HEK293 (cell line): ENCODE data around the gene TP73.

Experiments
- CTCF ChIA-PET: fragments of 350-600 bp; formaldehyde crosslinking; extraction: SDS; loops from one replicate; lab custom pipeline; 2021; ENCODE audit warnings: antibody characterized with exemption; lab: Yijun Ruan, JAX
- POLR2A ChIA-PET: fragments of 300-600 bp; formaldehyde crosslinking; extraction: SDS; loops from one replicate; lab custom pipeline; 2020; ENCODE audit warnings: antibody characterized with exemption, inconsistent platforms; lab: Yijun Ruan, JAX
- H3K27ac ChIP-seq: fragments of 200-500 bp; sonication (Bioruptor generic); 2 replicates; pipeline ENCODE4 v1.5.1; 2014; ENCODE audit warnings: low read depth, low read length, control low read depth, inconsistent platforms; ENCODE audit errors: extremely low read depth
- H3K36me3 ChIP-seq, 2 experiments: fragments of 200-500 bp in 1 of 2; sonication (Bioruptor generic) in 1 of 2; 1 replicate in 1 of 2; 2 replicates in 1 of 2; pipeline ENCODE4 v1.5.1; 2014 to 2017; ENCODE audit warnings: inconsistent platforms in 2 of 2, low read length in 2 of 2; ENCODE audit not compliant: control insufficient read depth in 2 of 2, insufficient read depth in 1 of 2
- H3K4me1 ChIP-seq: fragments of 200-500 bp; sonication (Bioruptor generic); 2 replicates; pipeline ENCODE4 v1.5.1; 2014; ENCODE audit warnings: mild to moderate bottlenecking, low read length, inconsistent platforms; ENCODE audit not compliant: control insufficient read depth, insufficient read depth
- H3K4me3 ChIP-seq: 2 replicates; pipeline ENCODE4 v1.5.1; 2011; ENCODE audit warnings: low read depth, mild to moderate bottlenecking, control low read depth, low read length, moderate library complexity
- H3K9me3 ChIP-seq: fragments of 200-500 bp; sonication (Bioruptor generic); 2 replicates; pipeline ENCODE4 v1.5.1; 2014; ENCODE audit warnings: low read depth, low read length, inconsistent platforms; ENCODE audit not compliant: control insufficient read depth, insufficient read depth
- FEZF1 ChIP-seq: fragments of 450-650 bp; formaldehyde crosslinking; IDR thresholded peaks from 2 replicates; pipeline ENCODE4 v1.5.1; 2016; ENCODE audit warnings: missing biosample characterization, missing genetic modification characterization
- GLIS1 ChIP-seq: fragments of 450-650 bp; formaldehyde crosslinking; IDR thresholded peaks from 2 replicates; pipeline ENCODE4 v1.5.1; 2016; ENCODE audit warnings: missing biosample characterization, missing genetic modification characterization
- OSR2 ChIP-seq: fragments of 450-650 bp; formaldehyde crosslinking; IDR thresholded peaks from 2 replicates; pipeline ENCODE4 v1.5.1; 2016; ENCODE audit warnings: missing biosample characterization, missing genetic modification characterization
- SP3 ChIP-seq: fragments of 450-650 bp; formaldehyde crosslinking; IDR thresholded peaks from 2 replicates; pipeline ENCODE4 v1.5.1; 2016; ENCODE audit warnings: missing biosample characterization, missing genetic modification characterization
- SP7 ChIP-seq: fragments of 450-650 bp; formaldehyde crosslinking; IDR thresholded peaks from 2 replicates; pipeline ENCODE4 v1.5.1; 2016; ENCODE audit warnings: missing biosample characterization, missing genetic modification characterization
- WT1 ChIP-seq: fragments of 450-650 bp; formaldehyde crosslinking; IDR thresholded peaks from 2 replicates; pipeline ENCODE4 v1.5.1; 2016; ENCODE audit warnings: missing biosample characterization, missing genetic modification characterization
- ZNF132 ChIP-seq: fragments of 450-650 bp; formaldehyde crosslinking; IDR thresholded peaks from 2 replicates; pipeline ENCODE4 v1.5.1; 2017; ENCODE audit warnings: missing biosample characterization, missing genetic modification characterization, borderline replicate concordance
- ZNF138 ChIP-seq: fragments of 450-650 bp; formaldehyde crosslinking; IDR thresholded peaks from 2 replicates; pipeline ENCODE4 v1.5.1; 2016; ENCODE audit warnings: missing biosample characterization, missing genetic modification characterization, borderline replicate concordance
- ZNF184 ChIP-seq: fragments of 450-650 bp; IDR thresholded peaks from 2 replicates; pipeline ENCODE4 v1.5.1; 2018; ENCODE audit warnings: missing biosample characterization, mild to moderate bottlenecking, missing genetic modification characterization
- ZNF274 ChIP-seq, 2 experiments: fragments of 200-500 bp in 1 of 2; fragments of 450-650 bp in 1 of 2; sonication (Bioruptor generic) in 1 of 2; formaldehyde crosslinking in 1 of 2; IDR thresholded peaks; 2 replicates each; pipeline versions ENCODE4 v1.5.1 to v1.6.1; 2014 to 2016; ENCODE audit warnings: borderline replicate concordance in 1 of 2, inconsistent platforms in 1 of 2, low read length in 1 of 2, missing biosample characterization in 1 of 2, missing genetic modification characterization in 1 of 2
- ZNF416 ChIP-seq: fragments of 450-650 bp; formaldehyde crosslinking; IDR thresholded peaks from 2 replicates; pipeline ENCODE4 v1.5.1; 2016; ENCODE audit warnings: missing biosample characterization, missing genetic modification characterization
- ZNF664 ChIP-seq: fragments of 450-650 bp; formaldehyde crosslinking; IDR thresholded peaks from 2 replicates; pipeline ENCODE4 v1.5.1; 2016; ENCODE audit warnings: missing biosample characterization, missing genetic modification characterization
- ZNF670 ChIP-seq: fragments of 450-650 bp; formaldehyde crosslinking; IDR thresholded peaks from 2 replicates; pipeline ENCODE4 v1.5.1; 2016; ENCODE audit warnings: missing biosample characterization, missing genetic modification characterization, low read depth
- ZNF76 ChIP-seq: fragments of 450-650 bp; formaldehyde crosslinking; IDR thresholded peaks from 2 replicates; pipeline ENCODE4; 2016; ENCODE audit warnings: low read depth, missing biosample characterization, missing genetic modification characterization, borderline replicate concordance
- TF ChIP-seq, protein P1 (sequence below): sonication (generic); formaldehyde crosslinking; IDR thresholded peaks from 2 replicates; pipeline ENCODE4 v1.8.1; 2022; ENCODE audit warnings: mild to moderate bottlenecking, moderate library complexity, missing genetic modification reagents
- TF ChIP-seq, protein P2 (sequence below): fragments of 450-650 bp; formaldehyde crosslinking; IDR thresholded peaks from 2 replicates; pipeline ENCODE4 v1.5.1; 2016; ENCODE audit warnings: missing biosample characterization, missing genetic modification characterization, borderline replicate concordance
- TF ChIP-seq, protein P3 (sequence below): fragments of 450-650 bp; formaldehyde crosslinking; IDR thresholded peaks from 2 replicates; pipeline ENCODE4 v1.5.1; 2017; ENCODE audit warnings: missing biosample characterization, missing genetic modification characterization

TP73 gene

DNA sequence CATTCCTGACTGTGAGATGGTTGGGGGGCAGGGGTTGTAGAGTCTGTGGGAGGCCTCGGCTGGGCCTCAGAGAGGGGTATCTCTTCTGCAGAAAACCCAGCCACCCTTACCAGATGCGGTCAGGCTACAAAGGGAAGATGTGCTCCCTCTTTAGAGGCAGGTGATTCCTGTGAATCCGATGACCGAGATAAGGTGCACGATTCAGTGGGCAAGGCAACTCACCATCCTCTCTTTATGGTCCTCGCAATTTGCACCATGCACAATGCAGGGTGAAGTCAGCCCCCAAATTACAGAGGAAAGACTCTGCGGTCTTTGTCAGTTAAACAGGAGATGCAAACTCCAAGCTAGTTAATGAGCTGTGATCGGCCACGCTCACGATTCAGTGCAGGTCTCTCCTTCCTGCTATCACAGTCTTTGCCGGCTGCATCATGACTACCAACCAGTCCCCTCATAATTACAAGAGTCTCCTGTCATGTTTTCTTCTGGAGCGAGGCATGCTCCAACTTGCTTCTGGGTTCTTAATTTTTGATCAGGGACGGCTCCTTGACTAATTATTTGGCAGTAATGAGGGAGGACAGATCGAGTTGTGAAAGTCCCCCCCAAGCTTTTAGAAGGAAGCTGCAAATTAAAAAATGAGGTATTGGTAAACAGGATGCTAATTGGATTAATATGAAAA lies 12.5 kb downstream of the TP73 start:
- Histone ChIP-seq H3K4me1 (peaks cover 3% of the 10 kb centered on the region), H3K9me3 (no peaks in the 10 kb centered on the region), H3K27ac (no peak overlapping the region), H3K4me3 (no peak overlapping the region), H3K36me3 (no peaks in the 10 kb centered on the region)
- CTCF ChIA-PET = interaction anchor here (0.7 kb wide), 1 partner anchor 183 kb away, joined by 3 read pairs; no protein-coding TSS in a partner anchor
- POLR2A ChIA-PET = no interaction called here
- no peak for TF ChIP-seq ZNF670 (tag by site-specific recombination)
- no peak for TF ChIP-seq ZNF132 (tag by site-specific recombination)
- TF ChIP-seq FEZF1 (tag by site-specific recombination) = no peak
- TF ChIP-seq ZNF664 (tag by site-specific recombination) = no peak
- no peak for TF ChIP-seq ZNF184 (tag by site-specific recombination)
- no peak for TF ChIP-seq ZNF416 (tag by site-specific recombination)
- no peak for TF ChIP-seq OSR2 (tag by site-specific recombination)
- TF ChIP-seq SP7 (tag by site-specific recombination) = no peak
- no peak for TF ChIP-seq ZNF138 (tag by site-specific recombination)
- TF ChIP-seq, protein P1, sequence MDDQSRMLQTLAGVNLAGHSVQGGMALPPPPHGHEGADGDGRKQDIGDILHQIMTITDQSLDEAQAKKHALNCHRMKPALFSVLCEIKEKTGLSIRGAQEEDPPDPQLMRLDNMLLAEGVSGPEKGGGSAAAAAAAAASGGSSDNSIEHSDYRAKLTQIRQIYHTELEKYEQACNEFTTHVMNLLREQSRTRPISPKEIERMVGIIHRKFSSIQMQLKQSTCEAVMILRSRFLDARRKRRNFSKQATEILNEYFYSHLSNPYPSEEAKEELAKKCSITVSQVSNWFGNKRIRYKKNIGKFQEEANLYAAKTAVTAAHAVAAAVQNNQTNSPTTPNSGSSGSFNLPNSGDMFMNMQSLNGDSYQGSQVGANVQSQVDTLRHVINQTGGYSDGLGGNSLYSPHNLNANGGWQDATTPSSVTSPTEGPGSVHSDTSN (CRISPR knock-in tag) = no peak
- TF ChIP-seq WT1 (tag by site-specific recombination) = no peak
- TF ChIP-seq ZNF274 (IDR thresholded peaks at IDR 0.05; ENCODE audit: low read length) = no peak
- no peak for TF ChIP-seq ZNF274 (tag by site-specific recombination; IDR thresholded peaks at IDR 0.05; ENCODE audit: borderline replicate concordance)
- TF ChIP-seq, protein P2, sequence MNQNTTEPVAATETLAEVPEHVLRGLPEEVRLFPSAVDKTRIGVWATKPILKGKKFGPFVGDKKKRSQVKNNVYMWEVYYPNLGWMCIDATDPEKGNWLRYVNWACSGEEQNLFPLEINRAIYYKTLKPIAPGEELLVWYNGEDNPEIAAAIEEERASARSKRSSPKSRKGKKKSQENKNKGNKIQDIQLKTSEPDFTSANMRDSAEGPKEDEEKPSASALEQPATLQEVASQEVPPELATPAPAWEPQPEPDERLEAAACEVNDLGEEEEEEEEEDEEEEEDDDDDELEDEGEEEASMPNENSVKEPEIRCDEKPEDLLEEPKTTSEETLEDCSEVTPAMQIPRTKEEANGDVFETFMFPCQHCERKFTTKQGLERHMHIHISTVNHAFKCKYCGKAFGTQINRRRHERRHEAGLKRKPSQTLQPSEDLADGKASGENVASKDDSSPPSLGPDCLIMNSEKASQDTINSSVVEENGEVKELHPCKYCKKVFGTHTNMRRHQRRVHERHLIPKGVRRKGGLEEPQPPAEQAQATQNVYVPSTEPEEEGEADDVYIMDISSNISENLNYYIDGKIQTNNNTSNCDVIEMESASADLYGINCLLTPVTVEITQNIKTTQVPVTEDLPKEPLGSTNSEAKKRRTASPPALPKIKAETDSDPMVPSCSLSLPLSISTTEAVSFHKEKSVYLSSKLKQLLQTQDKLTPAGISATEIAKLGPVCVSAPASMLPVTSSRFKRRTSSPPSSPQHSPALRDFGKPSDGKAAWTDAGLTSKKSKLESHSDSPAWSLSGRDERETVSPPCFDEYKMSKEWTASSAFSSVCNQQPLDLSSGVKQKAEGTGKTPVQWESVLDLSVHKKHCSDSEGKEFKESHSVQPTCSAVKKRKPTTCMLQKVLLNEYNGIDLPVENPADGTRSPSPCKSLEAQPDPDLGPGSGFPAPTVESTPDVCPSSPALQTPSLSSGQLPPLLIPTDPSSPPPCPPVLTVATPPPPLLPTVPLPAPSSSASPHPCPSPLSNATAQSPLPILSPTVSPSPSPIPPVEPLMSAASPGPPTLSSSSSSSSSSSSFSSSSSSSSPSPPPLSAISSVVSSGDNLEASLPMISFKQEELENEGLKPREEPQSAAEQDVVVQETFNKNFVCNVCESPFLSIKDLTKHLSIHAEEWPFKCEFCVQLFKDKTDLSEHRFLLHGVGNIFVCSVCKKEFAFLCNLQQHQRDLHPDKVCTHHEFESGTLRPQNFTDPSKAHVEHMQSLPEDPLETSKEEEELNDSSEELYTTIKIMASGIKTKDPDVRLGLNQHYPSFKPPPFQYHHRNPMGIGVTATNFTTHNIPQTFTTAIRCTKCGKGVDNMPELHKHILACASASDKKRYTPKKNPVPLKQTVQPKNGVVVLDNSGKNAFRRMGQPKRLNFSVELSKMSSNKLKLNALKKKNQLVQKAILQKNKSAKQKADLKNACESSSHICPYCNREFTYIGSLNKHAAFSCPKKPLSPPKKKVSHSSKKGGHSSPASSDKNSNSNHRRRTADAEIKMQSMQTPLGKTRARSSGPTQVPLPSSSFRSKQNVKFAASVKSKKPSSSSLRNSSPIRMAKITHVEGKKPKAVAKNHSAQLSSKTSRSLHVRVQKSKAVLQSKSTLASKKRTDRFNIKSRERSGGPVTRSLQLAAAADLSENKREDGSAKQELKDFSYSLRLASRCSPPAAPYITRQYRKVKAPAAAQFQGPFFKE (tag by site-specific recombination) = no peak
- no peak for TF ChIP-seq SP3

- H3K9me3 ChIP-seq = no peaks in the 10 kb centered on the region
- H3K36me3 ChIP-seq = no peaks in the 10 kb centered on the region
- POLR2A ChIA-PET = interaction anchor here (0.9 kb wide), 1 partner anchor 15 kb away, joined by 3 read pairs; no protein-coding TSS in a partner anchor
- H3K4me3 ChIP-seq = no peak overlapping the region
- peaks cover 2% of the 10 kb centered on the region; the same call in 1 of the 2 replicates for H3K4me1 ChIP-seq
- CTCF ChIA-PET = interaction anchor here (1.2 kb wide), 1 partner anchor 56 kb away, joined by 3 read pairs; no protein-coding TSS in a partner anchor
- no peak overlapping the region for H3K27ac ChIP-seq
- TF ChIP-seq, protein P3, sequence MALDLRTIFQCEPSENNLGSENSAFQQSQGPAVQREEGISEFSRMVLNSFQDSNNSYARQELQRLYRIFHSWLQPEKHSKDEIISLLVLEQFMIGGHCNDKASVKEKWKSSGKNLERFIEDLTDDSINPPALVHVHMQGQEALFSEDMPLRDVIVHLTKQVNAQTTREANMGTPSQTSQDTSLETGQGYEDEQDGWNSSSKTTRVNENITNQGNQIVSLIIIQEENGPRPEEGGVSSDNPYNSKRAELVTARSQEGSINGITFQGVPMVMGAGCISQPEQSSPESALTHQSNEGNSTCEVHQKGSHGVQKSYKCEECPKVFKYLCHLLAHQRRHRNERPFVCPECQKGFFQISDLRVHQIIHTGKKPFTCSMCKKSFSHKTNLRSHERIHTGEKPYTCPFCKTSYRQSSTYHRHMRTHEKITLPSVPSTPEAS (tag by site-specific recombination) = 0 out of 2 replicates have a peak, but pooled peaks have one; percentile 52
- no peak for TF ChIP-seq ZNF76 (tag by site-specific recombination)
- TF ChIP-seq GLIS1 (tag by site-specific recombination) = no peak
Measured at GRCh38 chr1:3668148-3668547, 15.8 kb downstream of the TP73 start.
